ENCODE data around the gene KRT78.
A peak's percentile ranks its signal among the peaks of the same experiment; 100 is the strongest.

GRCh38 chr12:52865090-52865944, 16.5 kb upstream of the KRT78 start:
- TF ChIP-seq CTCF (IDR thresholded peaks at IDR 0.05) = peak in 5 of 7 experiments; percentile 69 to 78 (median 73)
- TF ChIP-seq POLR2AphosphoS5 (IDR thresholded peaks at IDR 0.05) = peak in 1 of 3 donors; percentile 7
- TF ChIP-seq POLR2A (IDR thresholded peaks at IDR 0.05) = no peak

Measured in stomach (tissue), 4 donors.